Activated T-cell treated with anti-CD3 and anti-CD28 coated beads, Interleukin-2, amount 50 U/mL, for 24 hours (primary cell): ENCODE measurements around the gene PRKACB.
"Not testable (repeated sequence)": the region's sequence is repeated elsewhere in the genome, so short reads cannot be mapped to it uniquely, and the experiment has no call there.

ENCODE experiments used
- DNase-seq: peaks from one replicate; pipeline ENCODE4 v3.0.0-alpha.2; 2020
- H3K27ac Mint-ChIP-seq: 2 replicates; pipeline ENCODE4 v1.8.0; 2020; ENCODE audit warnings: mild to moderate bottlenecking, mixed read lengths
- H3K27me3 Mint-ChIP-seq: 2 replicates; pipeline ENCODE4 v1.8.0; 2020; ENCODE audit warnings: mixed read lengths
- H3K36me3 Mint-ChIP-seq: 2 replicates; pipeline ENCODE4 v1.8.0; 2020; ENCODE audit warnings: low read depth, mixed read lengths
- H3K4me1 Mint-ChIP-seq: 2 replicates; pipeline ENCODE4 v1.8.0; 2020; ENCODE audit warnings: low read depth, mixed read lengths
- H3K4me3 Mint-ChIP-seq: 2 replicates; pipeline ENCODE4 v1.8.0; 2020; ENCODE audit warnings: mild to moderate bottlenecking, moderate library complexity, mixed read lengths
- H3K9me3 Mint-ChIP-seq: 2 replicates; pipeline ENCODE4 v1.8.0; 2020; ENCODE audit warnings: mixed read lengths

PRKACB gene

DNA sequence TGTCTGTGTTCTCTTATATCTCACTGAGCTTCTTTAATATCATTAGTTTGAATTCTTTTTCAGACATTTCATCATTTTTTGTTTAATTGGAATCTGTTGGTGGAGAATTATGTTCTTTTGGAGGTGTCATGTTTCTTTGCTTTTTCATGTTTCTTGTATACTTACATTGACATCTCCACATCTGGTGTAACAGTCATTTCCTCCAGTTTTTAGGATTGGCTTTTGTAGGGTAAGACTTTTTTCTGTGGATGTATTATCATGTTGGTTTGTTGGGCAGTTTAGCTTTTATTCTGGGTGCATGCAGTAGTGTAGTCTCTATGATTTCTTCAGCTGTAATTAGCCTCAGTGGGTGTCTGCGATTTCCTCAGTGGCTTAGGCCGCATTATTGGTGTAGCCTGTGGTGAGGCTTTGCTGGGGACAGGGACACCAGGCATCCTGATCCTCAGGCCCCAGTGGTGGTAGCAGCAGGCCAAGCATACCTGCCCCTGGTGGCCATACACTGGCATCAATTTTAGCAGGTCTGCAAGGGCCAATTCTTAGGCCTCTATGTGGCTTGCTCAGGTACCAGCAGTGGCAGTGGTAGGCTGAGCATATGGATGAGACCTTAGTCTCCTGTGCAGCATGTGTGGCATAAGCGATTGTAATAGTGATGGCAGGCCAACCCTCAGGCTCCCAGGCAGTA is 79.8 kb downstream of the PRKACB start:
- Mint-ChIP-seq H3K9me3 (peaks cover 36% of the 10 kb centered on the region), H3K4me3 (no peak overlapping the region), H3K4me1 (peaks cover 27% of the 10 kb centered on the region), H3K36me3 (peaks cover 89% of the 10 kb centered on the region), H3K27ac (no peak overlapping the region), H3K27me3 (no peaks in the 10 kb centered on the region)
- no peak for DNase-seq

DNA sequence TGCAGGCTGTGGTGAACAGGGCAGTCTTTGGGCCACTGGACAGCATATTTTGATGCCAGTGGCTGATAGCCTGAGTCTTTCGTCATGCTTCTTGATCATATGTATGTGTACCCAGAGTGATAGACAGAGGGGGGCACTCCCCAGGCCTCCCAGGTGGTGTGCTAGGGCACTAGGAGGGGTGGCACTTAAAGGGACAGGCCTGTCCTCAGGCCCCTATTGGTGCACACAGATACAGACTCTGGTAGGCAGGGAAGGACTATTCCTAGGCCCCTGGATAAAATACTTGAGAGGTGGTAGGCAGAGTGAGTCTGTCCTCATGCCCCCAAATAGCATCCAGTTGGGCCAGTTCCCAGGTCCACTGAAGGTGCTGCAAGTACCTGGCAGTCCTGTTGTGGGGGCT is 80.8 kb downstream of the PRKACB start:
- H3K36me3 Mint-ChIP-seq: peaks cover 79% of the 10 kb centered on the region
- peaks cover 31% of the 10 kb centered on the region for H3K9me3 Mint-ChIP-seq
- H3K4me1 Mint-ChIP-seq: peaks cover 27% of the 10 kb centered on the region

DNA sequence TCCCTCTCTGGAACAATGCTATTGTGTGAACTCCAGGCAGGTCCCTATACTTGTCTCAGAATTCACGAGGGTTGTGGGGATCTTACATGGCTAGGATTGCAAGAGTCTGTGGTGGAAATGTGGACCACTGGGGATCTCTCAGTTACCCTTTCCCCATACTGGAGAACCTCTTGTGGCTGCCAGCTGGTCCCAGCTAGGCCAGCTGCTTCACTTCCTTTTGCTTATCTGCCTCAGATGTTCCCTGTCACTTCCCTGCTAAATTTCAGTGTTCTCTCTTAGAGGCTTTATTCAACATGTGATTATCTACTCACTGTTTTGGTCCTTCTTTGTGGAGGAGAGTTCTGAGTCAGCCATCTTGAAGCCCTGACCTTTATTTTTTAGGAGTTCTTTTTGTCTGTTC is 81.6 kb downstream of the PRKACB start:
- H3K27ac Mint-ChIP-seq: no peak overlapping the region

More for the DNA sequence above, 80.8 kb downstream of the PRKACB start:
- DNase-seq: no peak
- no peak overlapping the region for H3K27ac Mint-ChIP-seq
- no peaks in the 10 kb centered on the region for H3K27me3 Mint-ChIP-seq
- no peak overlapping the region for H3K4me3 Mint-ChIP-seq

GRCh38 chr1:84232676-84233075 is 88.6 kb downstream of the PRKACB start:
- not testable (repeated sequence) for DNase-seq, H3K4me1 Mint-ChIP-seq, H3K9me3 Mint-ChIP-seq, H3K4me3 Mint-ChIP-seq, H3K27ac Mint-ChIP-seq, H3K27me3 Mint-ChIP-seq
- H3K36me3 Mint-ChIP-seq: peaks cover 56% of the 10 kb centered on the region

More for the DNA sequence above, 81.6 kb downstream of the PRKACB start:
- peaks cover 24% of the 10 kb centered on the region for H3K4me1 Mint-ChIP-seq
- no peaks in the 10 kb centered on the region for H3K27me3 Mint-ChIP-seq
- peaks cover 27% of the 10 kb centered on the region for H3K9me3 Mint-ChIP-seq
- H3K4me3 Mint-ChIP-seq: no peak overlapping the region
- DNase-seq: no peak
- H3K36me3 Mint-ChIP-seq: peaks cover 75% of the 10 kb centered on the region

DNA sequence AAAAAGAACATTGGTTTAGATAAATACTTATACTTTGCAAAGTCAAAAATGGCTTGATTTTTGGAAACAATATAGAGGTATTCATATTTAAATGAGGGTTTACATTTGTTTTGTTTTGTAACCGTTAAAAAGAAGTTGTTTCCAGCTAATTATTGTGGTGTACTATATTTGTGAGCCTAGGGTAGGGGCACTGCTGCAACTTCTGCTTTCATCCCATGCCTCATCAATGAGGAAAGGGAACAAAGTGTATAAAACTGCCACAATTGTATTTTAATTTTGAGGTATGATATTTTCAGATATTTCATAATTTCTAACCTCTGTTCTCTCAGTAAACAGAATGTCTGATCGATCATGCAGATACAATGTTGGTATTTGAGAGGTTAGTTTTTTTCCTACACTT is 92.2 kb downstream of the PRKACB start:
- DNase-seq: no peak
- peaks cover 13% of the 10 kb centered on the region for H3K9me3 Mint-ChIP-seq
- H3K36me3 Mint-ChIP-seq: peaks cover 77% of the 10 kb centered on the region
- H3K27me3 Mint-ChIP-seq: no peaks in the 10 kb centered on the region
- H3K4me3 Mint-ChIP-seq: no peak overlapping the region
- no peak overlapping the region for H3K27ac Mint-ChIP-seq
- H3K4me1 Mint-ChIP-seq: no peaks in the 10 kb centered on the region

DNA sequence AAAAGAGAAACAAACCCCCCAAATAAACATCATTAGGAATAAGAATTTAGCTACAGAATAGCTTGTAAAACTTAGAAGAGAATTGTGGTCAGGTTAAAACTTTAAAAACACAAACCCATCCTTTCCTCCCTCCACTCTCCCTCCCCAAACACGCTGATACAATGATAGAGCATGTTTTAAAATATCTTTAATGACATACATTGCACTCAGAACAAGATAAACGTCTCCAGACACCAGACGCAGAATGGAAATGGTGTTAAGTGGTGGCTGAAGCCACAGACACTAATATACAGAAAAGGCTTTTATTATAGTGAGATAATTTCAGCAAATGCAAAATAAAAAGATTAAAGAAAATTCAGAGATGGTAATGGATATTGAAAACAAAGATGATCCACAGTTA is 98.6 kb downstream of the PRKACB start:
- H3K4me1 Mint-ChIP-seq: no peaks in the 10 kb centered on the region
- no peak overlapping the region for H3K4me3 Mint-ChIP-seq
- no peak overlapping the region for H3K27ac Mint-ChIP-seq
- peaks cover 25% of the 10 kb centered on the region for H3K9me3 Mint-ChIP-seq
- no peak for DNase-seq
- H3K36me3 Mint-ChIP-seq: peaks cover 40% of the 10 kb centered on the region
- H3K27me3 Mint-ChIP-seq: no peaks in the 10 kb centered on the region

DNA sequence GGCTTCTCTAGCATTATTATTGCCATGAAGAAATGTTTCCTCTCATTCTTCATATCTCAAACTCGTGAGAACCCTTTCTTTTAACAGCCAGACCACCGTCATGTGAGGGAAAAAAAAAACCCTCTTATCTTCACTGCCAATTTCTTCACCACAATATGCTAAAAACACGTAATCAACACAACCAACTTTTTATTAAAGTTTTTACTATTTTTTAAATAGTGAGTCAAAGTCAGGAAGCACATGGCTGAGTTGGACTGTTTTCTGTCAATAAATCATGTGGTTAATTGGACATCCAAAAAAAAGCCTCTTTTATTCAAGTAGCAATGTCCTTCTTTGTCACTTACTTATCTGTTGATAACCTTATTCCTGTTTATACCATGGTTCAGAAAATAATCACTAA is 101.5 kb downstream of the PRKACB start:
- no peaks in the 10 kb centered on the region for H3K4me1 Mint-ChIP-seq
- DNase-seq: no peak
- no peak overlapping the region for H3K27ac Mint-ChIP-seq
- H3K9me3 Mint-ChIP-seq: peaks cover 25% of the 10 kb centered on the region
- no peak overlapping the region for H3K4me3 Mint-ChIP-seq
- H3K27me3 Mint-ChIP-seq: no peaks in the 10 kb centered on the region
- H3K36me3 Mint-ChIP-seq: peaks cover 13% of the 10 kb centered on the region

GRCh38 chr1:84246213-84246612 is 102.1 kb downstream of the PRKACB start:
- no peak for DNase-seq
- Mint-ChIP-seq H3K27me3 (no peaks in the 10 kb centered on the region), H3K36me3 (peaks cover 6% of the 10 kb centered on the region), H3K9me3 (peaks cover 23% of the 10 kb centered on the region), H3K4me3 (no peak overlapping the region), H3K27ac (no peak overlapping the region), H3K4me1 (no peaks in the 10 kb centered on the region)

GRCh38 chr1:84247425-84248220 is 103.6 kb downstream of the PRKACB start:
- DNase-seq: no peak

DNA sequence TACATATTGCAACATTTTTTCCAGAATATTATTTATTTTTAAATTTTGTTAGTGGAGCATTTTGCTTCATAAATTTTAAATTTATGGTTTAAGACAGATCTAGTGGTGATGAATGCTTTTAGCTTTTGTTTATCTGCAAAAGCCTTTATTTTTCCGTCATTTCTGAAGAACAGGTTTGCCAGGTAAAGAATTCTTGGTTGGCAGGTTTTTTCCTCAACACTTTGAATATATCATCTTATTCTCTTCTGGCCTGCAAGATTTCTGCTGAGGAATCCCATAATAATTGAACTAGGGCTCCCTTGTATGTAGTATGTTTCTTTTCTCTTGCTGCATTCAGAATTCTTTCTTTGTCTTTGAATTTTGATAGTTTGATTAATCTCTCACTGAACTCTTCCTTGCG is 106.6 kb downstream of the PRKACB start:
- no peak overlapping the region for H3K4me3 Mint-ChIP-seq
- no peaks in the 10 kb centered on the region for H3K36me3 Mint-ChIP-seq
- peaks cover 11% of the 10 kb centered on the region for H3K9me3 Mint-ChIP-seq
- H3K4me1 Mint-ChIP-seq: no peaks in the 10 kb centered on the region
- DNase-seq: no peak
- no peaks in the 10 kb centered on the region for H3K27me3 Mint-ChIP-seq
- no peak overlapping the region for H3K27ac Mint-ChIP-seq

More at GRCh38 chr1:84247425-84248220, 103.6 kb downstream of the PRKACB start:
- Mint-ChIP-seq H3K4me3 (no peak overlapping the region), H3K36me3 (no peaks in the 10 kb centered on the region), H3K4me1 (no peaks in the 10 kb centered on the region), H3K27me3 (no peaks in the 10 kb centered on the region), H3K27ac (no peak overlapping the region), H3K9me3 (peaks cover 15% of the 10 kb centered on the region)

GRCh38 chr1:84253036-84253435 is 109.0 kb downstream of the PRKACB start:
- no peaks in the 10 kb centered on the region for H3K4me1 Mint-ChIP-seq
- H3K4me3 Mint-ChIP-seq: no peak overlapping the region
- no peaks in the 10 kb centered on the region for H3K27me3 Mint-ChIP-seq
- H3K36me3 Mint-ChIP-seq: no peaks in the 10 kb centered on the region
- no peak for DNase-seq
- H3K27ac Mint-ChIP-seq: no peak overlapping the region
- H3K9me3 Mint-ChIP-seq: peaks cover 11% of the 10 kb centered on the region

DNA sequence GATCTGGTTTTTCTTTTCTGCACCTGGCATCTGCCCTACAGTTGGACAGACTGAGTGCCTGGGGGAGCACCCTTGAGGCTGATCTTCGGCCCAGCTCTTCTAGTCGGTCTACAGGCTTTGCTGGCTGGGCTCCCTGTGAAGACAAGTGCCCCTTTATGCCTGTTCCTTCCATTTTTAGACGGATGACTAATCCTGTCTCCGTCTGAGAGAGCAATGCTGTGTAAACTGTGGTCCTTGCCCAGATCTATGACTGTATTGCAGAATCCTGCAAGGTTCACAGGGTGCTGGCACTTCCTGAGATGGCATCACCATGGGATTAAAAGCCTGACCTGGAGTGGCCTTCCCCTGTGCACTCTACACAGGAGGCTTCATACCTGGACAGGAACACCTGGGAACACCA is 109.8 kb downstream of the PRKACB start:
- Mint-ChIP-seq H3K4me1 (no peaks in the 10 kb centered on the region), H3K4me3 (no peak overlapping the region), H3K27me3 (no peaks in the 10 kb centered on the region), H3K9me3 (peaks cover 11% of the 10 kb centered on the region), H3K36me3 (no peaks in the 10 kb centered on the region), H3K27ac (no peak overlapping the region)
- DNase-seq: no peak

DNA sequence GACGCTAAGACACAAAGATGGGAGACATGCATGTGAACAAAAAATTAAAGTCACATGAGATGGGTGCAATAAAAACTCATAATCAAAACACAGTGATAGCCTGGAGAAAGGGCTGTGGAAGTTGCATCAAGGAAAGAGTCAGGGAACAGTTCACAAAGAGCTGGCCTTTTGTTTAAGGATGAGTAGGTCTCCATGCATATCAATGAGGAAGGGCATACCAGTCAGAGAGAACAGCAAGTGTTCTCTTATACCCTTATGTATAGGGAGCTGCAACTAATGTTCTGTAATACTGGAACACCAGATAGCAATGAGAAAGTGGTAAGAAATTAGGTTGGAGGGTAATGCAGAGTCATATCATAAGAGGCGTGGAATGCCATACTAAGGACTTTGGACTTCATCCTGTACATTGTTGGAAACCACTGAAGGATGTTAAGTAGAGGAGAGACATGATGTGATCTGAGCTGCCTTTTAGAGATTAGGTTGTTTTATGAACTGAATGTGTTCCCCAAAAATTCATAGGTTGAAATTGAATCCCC is 110.7 kb downstream of the PRKACB start:
- Mint-ChIP-seq H3K27me3 (no peaks in the 10 kb centered on the region), H3K9me3 (peaks cover 11% of the 10 kb centered on the region), H3K4me3 (no peak overlapping the region), H3K36me3 (no peaks in the 10 kb centered on the region), H3K27ac (no peak overlapping the region), H3K4me1 (no peaks in the 10 kb centered on the region)
- DNase-seq: no peak

DNA sequence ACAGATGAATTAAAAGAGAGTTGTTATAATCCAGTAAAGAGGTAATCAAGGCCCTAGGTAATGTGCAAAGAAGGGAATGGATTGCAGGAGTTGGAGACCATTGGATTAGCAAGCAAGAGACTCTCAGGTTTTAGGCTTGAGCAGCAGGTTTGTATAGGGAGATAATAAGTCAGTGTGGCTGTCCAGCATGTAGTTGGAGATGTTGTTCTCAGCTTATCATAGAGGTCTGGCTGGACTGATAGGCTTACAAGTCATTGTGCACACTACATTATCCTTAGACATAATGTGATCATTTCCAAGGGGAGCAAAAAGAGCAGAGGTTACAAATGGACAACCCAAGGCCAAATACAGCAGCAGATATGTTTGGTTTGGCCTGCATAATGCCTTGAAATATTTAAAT is 111.5 kb downstream of the PRKACB start:
- Mint-ChIP-seq H3K4me1 (no peaks in the 10 kb centered on the region), H3K9me3 (peaks cover 8% of the 10 kb centered on the region), H3K27ac (no peak overlapping the region), H3K4me3 (no peak overlapping the region), H3K27me3 (no peaks in the 10 kb centered on the region), H3K36me3 (no peaks in the 10 kb centered on the region)
- no peak for DNase-seq

DNA sequence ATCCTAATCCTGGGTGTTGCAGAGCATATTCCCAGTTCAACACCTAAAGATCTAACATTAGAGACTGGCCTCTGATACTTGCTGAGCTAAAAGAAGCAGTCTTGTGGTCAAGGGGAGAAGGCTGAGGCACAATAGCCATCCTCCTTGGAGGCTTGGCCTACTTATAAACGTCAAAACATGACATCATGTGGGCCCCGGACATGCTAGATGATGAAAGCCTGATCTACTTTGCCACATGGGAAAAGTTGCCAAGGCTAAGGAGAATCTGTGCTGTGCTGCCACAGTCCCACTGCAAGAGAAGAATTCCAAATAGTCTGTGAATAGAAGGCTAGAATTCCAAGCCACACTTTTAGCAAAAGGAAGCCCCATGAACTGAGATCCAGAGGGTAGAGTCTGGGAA is 113.5 kb downstream of the PRKACB start:
- Mint-ChIP-seq H3K36me3 (no peaks in the 10 kb centered on the region), H3K27ac (no peak overlapping the region), H3K27me3 (no peaks in the 10 kb centered on the region), H3K4me1 (no peaks in the 10 kb centered on the region), H3K4me3 (no peak overlapping the region), H3K9me3 (no peaks in the 10 kb centered on the region)
- no peak for DNase-seq
